Subcutaneous adipose tissue (tissue), 4 donors: ENCODE data around the gene PPP1R27. TPM values are rescaled to one million over a fixed set of nuclear protein-coding genes. Genes with fewer than 3 reads are reported as not detected.

Experiments
- CTCF ChIP-seq: fragments of 450-650 bp; IDR thresholded peaks from one replicate; pipeline ENCODE4 v1.5.1; 2016; ENCODE audit warnings: low read depth, mild to moderate bottlenecking, control low read depth, antibody characterized with exemption, moderate library complexity
- total RNA-seq, 4 donors: library from RNA; depleted of rRNA; stranded (reverse); fragments of >200 nt; gene quantifications; one replicate each; pipeline ENCODE4 v1.1.0, GENCODE V29; 2016

PPP1R27 gene
- total RNA-seq, 4 donors from 2014 or later: not detected

DNA sequence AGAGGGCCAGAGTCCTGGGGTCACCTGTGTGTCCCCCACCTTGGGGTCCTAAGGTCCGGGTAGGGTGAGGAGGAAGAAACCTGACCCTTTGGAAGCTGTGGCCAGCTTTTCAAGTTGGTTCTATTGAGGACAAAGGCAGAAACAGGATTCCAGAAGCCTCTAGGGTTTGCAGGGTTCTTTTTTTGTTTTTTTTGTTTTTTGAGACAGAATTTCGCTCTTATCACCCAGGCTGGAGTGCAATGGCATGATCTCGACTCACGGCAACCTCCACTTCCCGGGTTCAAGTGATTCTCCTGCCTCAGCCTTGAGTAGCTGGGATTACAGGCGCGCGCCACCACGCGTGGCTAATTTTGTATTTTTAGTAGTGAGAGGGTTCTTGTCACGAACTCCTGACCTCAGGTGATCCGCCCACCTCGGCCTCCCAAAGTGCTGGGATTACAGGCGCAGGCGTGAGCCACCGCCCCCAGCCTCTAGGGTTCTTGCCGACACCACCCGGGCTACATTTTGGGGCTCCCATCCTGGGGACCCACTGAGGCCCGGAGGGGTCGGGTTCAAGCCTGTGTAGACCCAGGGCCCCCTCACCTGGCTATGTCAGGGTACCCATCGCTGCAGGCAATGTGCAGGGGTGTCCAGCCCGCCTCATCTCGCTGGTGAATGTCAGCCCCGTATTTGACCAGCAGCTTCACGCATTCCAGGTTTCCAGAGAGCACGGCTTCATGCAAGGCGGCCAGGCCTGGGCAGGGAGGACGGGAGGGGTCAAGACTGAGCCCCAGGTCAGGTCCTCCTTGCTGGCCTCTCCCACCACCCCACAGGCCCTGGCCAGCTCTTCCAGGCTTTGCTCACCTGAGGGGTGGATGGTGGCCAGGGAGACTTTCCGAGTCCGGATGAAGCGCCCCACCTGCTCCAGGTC, 674 bp downstream of the PPP1R27 start:
- TF ChIP-seq CTCF: no peak

- TF ChIP-seq CTCF: no peak
Observed at GRCh38 chr17:81833160-81833920, 1.5 kb downstream of the PPP1R27 start, which contains the start of gene MCRIP1. MCRIP1 (minus strand) TSS chr17:81833291; CDS start chr17:81824506, 8,785 bp downstream.

- TF ChIP-seq CTCF: no peak
Observed at GRCh38 chr17:81832608-81833159, 2.2 kb downstream of the PPP1R27 start.

DNA sequence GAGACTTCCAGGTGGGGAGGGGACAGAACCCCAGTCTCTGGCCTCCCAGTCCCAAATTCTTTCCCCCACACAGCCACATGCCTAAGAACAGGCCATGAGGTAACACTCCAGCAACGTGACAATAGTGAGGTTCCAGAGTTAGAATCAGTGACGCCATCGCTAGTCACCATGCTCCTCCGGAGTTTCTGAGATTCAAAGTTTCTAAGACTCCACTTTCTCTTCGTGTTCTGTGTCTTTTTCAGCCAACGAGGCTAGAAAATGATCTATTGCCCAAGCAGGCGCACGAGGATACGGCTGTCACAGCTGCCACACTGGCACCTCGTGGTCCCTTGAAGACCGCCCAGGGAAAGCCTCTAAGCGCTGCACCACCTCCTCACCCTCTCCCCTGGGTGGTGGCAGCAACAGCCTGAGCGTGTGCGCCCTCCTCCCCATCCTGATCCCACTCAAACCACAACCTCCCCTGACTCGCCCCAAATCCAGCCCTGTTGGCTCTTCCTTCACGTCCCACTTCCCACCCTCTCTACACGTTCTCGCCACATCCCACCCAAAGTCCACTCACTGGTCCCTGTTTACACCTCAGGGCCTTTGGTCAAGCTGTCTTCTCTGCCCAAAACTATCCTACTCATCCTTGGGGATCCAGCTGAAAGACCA, 2.8 kb downstream of the PPP1R27 start:
- no peak for TF ChIP-seq CTCF

GRCh38 chr17:81831563-81831956, 3.3 kb downstream of the PPP1R27 start:
- no peak for TF ChIP-seq CTCF

- no peak for TF ChIP-seq CTCF
Observed at GRCh38 chr17:81829858-81830257, 5.0 kb downstream of the PPP1R27 start.
